Mesenchymal stem cell (in vitro differentiated cells and primary cell): ENCODE results near the gene DNAJB4.

Experiments
- DNase-seq: peaks from one replicate; pipeline ENCODE4 v3.0.0-alpha.2; 2013
- H2AFZ ChIP-seq: one replicate; pipeline ENCODE4 v1.6.1; 2013; ENCODE audit warnings: low read depth, mild to moderate bottlenecking, control low read depth, inconsistent platforms, low read length, moderate library complexity
- H2AK5ac ChIP-seq: 2 replicates; pipeline ENCODE4 v1.6.1; 2013; ENCODE audit warnings: low read length, moderate library complexity, mild to moderate bottlenecking, inconsistent platforms; ENCODE audit not compliant: severe bottlenecking
- H2BK120ac ChIP-seq: one replicate; pipeline ENCODE4 v1.6.1; 2013; ENCODE audit warnings: low read depth, mild to moderate bottlenecking, inconsistent platforms, low read length, moderate library complexity
- H2BK12ac ChIP-seq, 2 experiments: one replicate each; pipeline ENCODE4 v1.6.1; 2013; ENCODE audit warnings: inconsistent platforms in 2 of 2, low read length in 2 of 2, mild to moderate bottlenecking in 2 of 2, moderate library complexity in 2 of 2, control low read depth in 1 of 2
- H2BK15ac ChIP-seq: one replicate; pipeline ENCODE4 v1.6.1; 2013; ENCODE audit warnings: mild to moderate bottlenecking, low read depth, inconsistent platforms; ENCODE audit not compliant: poor library complexity, severe bottlenecking
- H2BK5ac ChIP-seq: 2 replicates; pipeline ENCODE4 v1.6.1; 2013; ENCODE audit warnings: low read depth, mild to moderate bottlenecking, low read length, control low read depth, inconsistent platforms; ENCODE audit not compliant: poor library complexity, severe bottlenecking
- H3K14ac ChIP-seq, 2 experiments: one replicate each; pipeline ENCODE4 v1.6.1; 2013; ENCODE audit warnings: inconsistent platforms in 2 of 2, low read length in 2 of 2, control low read depth in 1 of 2, mild to moderate bottlenecking in 1 of 2, moderate library complexity in 1 of 2
- H3K18ac ChIP-seq, 2 experiments: one replicate each; pipeline ENCODE4 v1.6.1; 2013; ENCODE audit warnings: inconsistent platforms in 2 of 2, low read length in 2 of 2, control low read depth in 1 of 2, low read depth in 1 of 2, mild to moderate bottlenecking in 1 of 2
- H3K23ac ChIP-seq, 2 experiments: one replicate each; pipeline ENCODE4 v1.6.1; 2013; ENCODE audit warnings: inconsistent platforms in 2 of 2, low read length in 2 of 2, mild to moderate bottlenecking in 2 of 2, moderate library complexity in 2 of 2, control low read depth in 1 of 2
- H3K27ac ChIP-seq: 2 replicates; pipeline ENCODE4 v1.5.1; 2013; ENCODE audit warnings: mild to moderate bottlenecking, moderate library complexity, low read length, control low read depth, inconsistent platforms; ENCODE audit not compliant: poor library complexity, severe bottlenecking
- H3K27me3 ChIP-seq, 2 experiments: 2 replicates each; pipeline versions ENCODE4 v1.6.1 to v1.7.0; 2013; ENCODE audit warnings: low read length in 2 of 2, mild to moderate bottlenecking in 2 of 2, moderate library complexity in 2 of 2, control low read depth in 1 of 2, inconsistent platforms in 1 of 2; ENCODE audit not compliant: control insufficient read depth in 1 of 2, insufficient read depth in 1 of 2
- H3K36me3 ChIP-seq, 2 experiments: 2 replicates each; pipeline versions ENCODE4 v1.6.1 to v1.7.0; 2013; ENCODE audit warnings: low read length in 2 of 2, control low read depth in 1 of 2, inconsistent platforms in 1 of 2, low read depth in 1 of 2, mild to moderate bottlenecking in 1 of 2; ENCODE audit not compliant: insufficient read depth in 2 of 2, control insufficient read depth in 1 of 2
- H3K4ac ChIP-seq, 2 experiments: one replicate each; pipeline ENCODE4 v1.6.1; 2013; ENCODE audit warnings: inconsistent platforms in 2 of 2, low read length in 2 of 2, mild to moderate bottlenecking in 2 of 2, moderate library complexity in 2 of 2, control low read depth in 1 of 2, low read depth in 1 of 2
- H3K4me1 ChIP-seq: 2 replicates; pipeline ENCODE4 v1.6.1; 2013; ENCODE audit warnings: low read depth, low read length, control low read depth; ENCODE audit not compliant: control insufficient read depth, insufficient read depth
- H3K4me2 ChIP-seq: 2 replicates; pipeline ENCODE4 v1.6.1; 2013; ENCODE audit warnings: low read length, mild to moderate bottlenecking, inconsistent platforms; ENCODE audit not compliant: poor library complexity, severe bottlenecking
- H3K4me3 ChIP-seq, 2 experiments: 2 replicates each; pipeline versions ENCODE4 v1.5.1 to v1.7.0; 2013; ENCODE audit warnings: low read length in 2 of 2, mild to moderate bottlenecking in 2 of 2, control low read depth in 1 of 2, low read depth in 1 of 2; ENCODE audit not compliant: insufficient read depth in 1 of 2
- H3K79me1 ChIP-seq: replicated peaks from 2 replicates; pipeline ENCODE4 v1.6.1; 2013; ENCODE audit warnings: mild to moderate bottlenecking, control low read depth, low read length, inconsistent platforms; ENCODE audit not compliant: poor library complexity, severe bottlenecking
- H3K9ac ChIP-seq: 2 replicates; pipeline ENCODE4 v1.7.0; 2013; ENCODE audit warnings: mild to moderate bottlenecking, low read length, moderate library complexity
- H3K9me3 ChIP-seq: 2 replicates; pipeline ENCODE4 v1.7.0; 2013; ENCODE audit warnings: mild to moderate bottlenecking, low read length; ENCODE audit not compliant: control insufficient read depth
- H4K8ac ChIP-seq: one replicate; pipeline ENCODE4 v1.6.1; 2013; ENCODE audit warnings: inconsistent platforms, mild to moderate bottlenecking, low read length, moderate library complexity
- H4K91ac ChIP-seq: one replicate; pipeline ENCODE4 v1.6.1; 2013; ENCODE audit warnings: mild to moderate bottlenecking, low read length, inconsistent platforms
- WGBS: methylation state at CpG from one replicate; pipeline ENCODE4 v1.1.7; 2013; ENCODE audit warnings: mixed read lengths; 5-methylcytosine and 5-hydroxymethylcytosine counted together

DNAJB4 gene

GRCh38 chr1:77958850-77959249 lies 45.9 kb upstream of the DNAJB4 start:
- H3K4me3 ChIP-seq = no peak overlapping the region
- peaks cover 3% of the 10 kb centered on the region for H3K79me1 ChIP-seq
- H3K4ac ChIP-seq = no peak overlapping the region
- H2BK15ac ChIP-seq = no peak overlapping the region
- H3K9ac ChIP-seq = no peak overlapping the region
- no peak overlapping the region for H3K23ac ChIP-seq
- no peak overlapping the region for H3K14ac ChIP-seq
- H3K36me3 ChIP-seq = peaks cover 20 to 100% of the 10 kb centered on the region in 2 experiments
- no peak overlapping the region for H2BK5ac ChIP-seq
- H2BK12ac ChIP-seq = no peak overlapping the region
- peaks cover 1% of the 10 kb centered on the region for H3K4me1 ChIP-seq
- no peak overlapping the region for H4K91ac ChIP-seq
- H4K8ac ChIP-seq = no peak overlapping the region
- no peak overlapping the region for H2AK5ac ChIP-seq
- WGBS = 96% methylated on average over 2 of the region's 2 CpGs
- DNase-seq = no peak
- H2BK120ac ChIP-seq = no peak overlapping the region
- no peak overlapping the region for H3K27ac ChIP-seq
- no peak overlapping the region for H3K18ac ChIP-seq
- no peaks in the 10 kb centered on the region for H3K9me3 ChIP-seq
- no peaks in the 10 kb centered on the region for H3K27me3 ChIP-seq
- no peak overlapping the region for H2AFZ ChIP-seq
- no peak overlapping the region for H3K4me2 ChIP-seq

- Histone ChIP-seq H3K14ac (no peak overlapping the region), H3K4me3 (no peak overlapping the region), H3K4me2 (no peak overlapping the region), H3K18ac (no peak overlapping the region), H4K91ac (no peak overlapping the region), H3K27me3 (no peaks in the 10 kb centered on the region), H2BK120ac (no peak overlapping the region), H3K79me1 (peaks cover 5% of the 10 kb centered on the region), H3K27ac (peak overlapping the region; percentile 9), H3K23ac (no peak overlapping the region), H2BK12ac (no peak overlapping the region), H2BK5ac (no peak overlapping the region), H3K4ac (no peak overlapping the region), H3K4me1 (no peaks in the 10 kb centered on the region), H2AFZ (no peak overlapping the region), H3K9me3 (no peaks in the 10 kb centered on the region), H2BK15ac (no peak overlapping the region), H3K36me3 (peaks cover 13 to 100% of the 10 kb centered on the region in 2 experiments), H3K9ac (no peak overlapping the region), H4K8ac (no peak overlapping the region), H2AK5ac (no peak overlapping the region)
- no peak for DNase-seq
- 92% methylated on average over 2 of the region's 2 CpGs for whole genome bisulfite sequencing
These were observed 43.3 kb upstream of the DNAJB4 start for GRCh38 chr1:77961392-77961791.

- Histone ChIP-seq H2AK5ac (no peak overlapping the region), H2BK12ac (no peak overlapping the region), H3K23ac (no peak overlapping the region), H3K14ac (no peak overlapping the region), H3K4ac (no peak overlapping the region), H2BK120ac (no peak overlapping the region), H3K18ac (no peak overlapping the region), H2BK15ac (no peak overlapping the region), H3K36me3 (peaks cover 5 to 99% of the 10 kb centered on the region in 2 experiments), H3K9me3 (no peaks in the 10 kb centered on the region), H3K4me1 (peaks cover 3% of the 10 kb centered on the region), H3K79me1 (peaks cover 2% of the 10 kb centered on the region), H4K8ac (no peak overlapping the region), H3K9ac (no peak overlapping the region), H4K91ac (no peak overlapping the region), H3K27ac (no peak overlapping the region), H3K4me2 (no peak overlapping the region), H2BK5ac (no peak overlapping the region), H3K27me3 (no peaks in the 10 kb centered on the region), H2AFZ (no peak overlapping the region), H3K4me3 (no peak overlapping the region)
- WGBS = 92% methylated on average over 3 of the region's 3 CpGs
- DNase-seq = no peak
These were observed 38.4 kb upstream of the DNAJB4 start for GRCh38 chr1:77966291-77966690.

- Histone ChIP-seq H3K4me2 (no peak overlapping the region), H2AFZ (no peak overlapping the region), H3K36me3 (peaks cover 6 to 78% of the 10 kb centered on the region in 2 experiments), H3K27ac (no peak overlapping the region), H3K14ac (no peak overlapping the region), H2AK5ac (no peak overlapping the region), H3K4me3 (no peak overlapping the region), H2BK12ac (no peak overlapping the region), H2BK5ac (no peak overlapping the region), H3K79me1 (peaks cover 2% of the 10 kb centered on the region), H2BK15ac (no peak overlapping the region), H3K23ac (no peak overlapping the region), H3K9ac (peak overlapping the region; percentile 32), H3K27me3 (no peaks in the 10 kb centered on the region), H3K4ac (no peak overlapping the region), H3K9me3 (no peaks in the 10 kb centered on the region), H3K4me1 (peaks cover 3% of the 10 kb centered on the region), H4K91ac (no peak overlapping the region), H2BK120ac (no peak overlapping the region), H4K8ac (no peak overlapping the region), H3K18ac (no peak overlapping the region)
- no peak for DNase-seq
- WGBS = 100% methylated on average over 1 of the region's 1 CpG
These were observed 34.5 kb upstream of the DNAJB4 start for GRCh38 chr1:77970192-77970591.
